ENCODE data around the gene ACBD5. TPM values are rescaled to one million over a fixed set of nuclear protein-coding genes. Genes with fewer than 3 reads are reported as not detected.

Gene ACBD5
- total and polyA plus RNA-seq, 4 donors = 12.6 to 39.7 (median 17.1) TPM

GRCh38 chr10:27242473-27242950 lies 1.9 kb upstream of the ACBD5 start:
- WGBS = 0% methylated on average over 6 of the region's 6 CpGs
- no peak for DNase-seq (ENCODE audit: low spot score)
- peak overlapping the region; percentile 55 to 96 for H3K9ac ChIP-seq (ENCODE audit: low read depth in 1 of 2, low read length in 2 of 2)

More at GRCh38 chr10:27242473-27242950, 1.9 kb upstream of the ACBD5 start:
- H3K36me3 ChIP-seq (ENCODE audit: control insufficient read depth in 4 of 4, insufficient read depth in 3 of 4, low read depth in 1 of 4, low read length in 3 of 4) = no peaks in the 10 kb centered on the region
- H3K9me3 ChIP-seq (ENCODE audit: control insufficient read depth in 4 of 4, low read length in 3 of 4) = no peaks in the 10 kb centered on the region
- TF ChIP-seq FOXA1 (IDR thresholded peaks at IDR 0.05) (no peak), HNF4A (conservative IDR thresholded peaks at IDR 0.05) (no peak), NR2F2 (IDR thresholded peaks at IDR 0.05) (no peak), YY1 (IDR thresholded peaks at IDR 0.05) (no peak), HNF4G (IDR thresholded peaks at IDR 0.05) (no peak), JUND (IDR thresholded peaks at IDR 0.05) (no peak), GABPA (IDR thresholded peaks at IDR 0.05 in 1 of 2, conservative IDR thresholded peaks at IDR 0.05 in 1 of 2) (no peak), FOXA2 (IDR thresholded peaks at IDR 0.05) (no peak), SP1 (IDR thresholded peaks at IDR 0.05) (no peak)
- TF ChIP-seq, protein P1, sequence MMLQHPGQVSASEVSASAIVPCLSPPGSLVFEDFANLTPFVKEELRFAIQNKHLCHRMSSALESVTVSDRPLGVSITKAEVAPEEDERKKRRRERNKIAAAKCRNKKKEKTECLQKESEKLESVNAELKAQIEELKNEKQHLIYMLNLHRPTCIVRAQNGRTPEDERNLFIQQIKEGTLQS (IDR thresholded peaks at IDR 0.05) = no peak
- TF ChIP-seq, protein P2, sequence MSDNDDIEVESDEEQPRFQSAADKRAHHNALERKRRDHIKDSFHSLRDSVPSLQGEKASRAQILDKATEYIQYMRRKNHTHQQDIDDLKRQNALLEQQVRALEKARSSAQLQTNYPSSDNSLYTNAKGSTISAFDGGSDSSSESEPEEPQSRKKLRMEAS (IDR thresholded peaks at IDR 0.05) = no peak
- TF ChIP-seq, protein P3, sequence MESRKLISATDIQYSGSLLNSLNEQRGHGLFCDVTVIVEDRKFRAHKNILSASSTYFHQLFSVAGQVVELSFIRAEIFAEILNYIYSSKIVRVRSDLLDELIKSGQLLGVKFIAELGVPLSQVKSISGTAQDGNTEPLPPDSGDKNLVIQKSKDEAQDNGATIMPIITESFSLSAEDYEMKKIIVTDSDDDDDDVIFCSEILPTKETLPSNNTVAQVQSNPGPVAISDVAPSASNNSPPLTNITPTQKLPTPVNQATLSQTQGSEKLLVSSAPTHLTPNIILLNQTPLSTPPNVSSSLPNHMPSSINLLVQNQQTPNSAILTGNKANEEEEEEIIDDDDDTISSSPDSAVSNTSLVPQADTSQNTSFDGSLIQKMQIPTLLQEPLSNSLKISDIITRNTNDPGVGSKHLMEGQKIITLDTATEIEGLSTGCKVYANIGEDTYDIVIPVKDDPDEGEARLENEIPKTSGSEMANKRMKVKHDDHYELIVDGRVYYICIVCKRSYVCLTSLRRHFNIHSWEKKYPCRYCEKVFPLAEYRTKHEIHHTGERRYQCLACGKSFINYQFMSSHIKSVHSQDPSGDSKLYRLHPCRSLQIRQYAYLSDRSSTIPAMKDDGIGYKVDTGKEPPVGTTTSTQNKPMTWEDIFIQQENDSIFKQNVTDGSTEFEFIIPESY (IDR thresholded peaks at IDR 0.05) = no peak
- TF ChIP-seq, protein P4, sequence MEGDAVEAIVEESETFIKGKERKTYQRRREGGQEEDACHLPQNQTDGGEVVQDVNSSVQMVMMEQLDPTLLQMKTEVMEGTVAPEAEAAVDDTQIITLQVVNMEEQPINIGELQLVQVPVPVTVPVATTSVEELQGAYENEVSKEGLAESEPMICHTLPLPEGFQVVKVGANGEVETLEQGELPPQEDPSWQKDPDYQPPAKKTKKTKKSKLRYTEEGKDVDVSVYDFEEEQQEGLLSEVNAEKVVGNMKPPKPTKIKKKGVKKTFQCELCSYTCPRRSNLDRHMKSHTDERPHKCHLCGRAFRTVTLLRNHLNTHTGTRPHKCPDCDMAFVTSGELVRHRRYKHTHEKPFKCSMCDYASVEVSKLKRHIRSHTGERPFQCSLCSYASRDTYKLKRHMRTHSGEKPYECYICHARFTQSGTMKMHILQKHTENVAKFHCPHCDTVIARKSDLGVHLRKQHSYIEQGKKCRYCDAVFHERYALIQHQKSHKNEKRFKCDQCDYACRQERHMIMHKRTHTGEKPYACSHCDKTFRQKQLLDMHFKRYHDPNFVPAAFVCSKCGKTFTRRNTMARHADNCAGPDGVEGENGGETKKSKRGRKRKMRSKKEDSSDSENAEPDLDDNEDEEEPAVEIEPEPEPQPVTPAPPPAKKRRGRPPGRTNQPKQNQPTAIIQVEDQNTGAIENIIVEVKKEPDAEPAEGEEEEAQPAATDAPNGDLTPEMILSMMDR (IDR thresholded peaks at IDR 0.05; ENCODE audit: low read depth, low read length, missing input control) = no peak
- TF ChIP-seq, protein P5, sequence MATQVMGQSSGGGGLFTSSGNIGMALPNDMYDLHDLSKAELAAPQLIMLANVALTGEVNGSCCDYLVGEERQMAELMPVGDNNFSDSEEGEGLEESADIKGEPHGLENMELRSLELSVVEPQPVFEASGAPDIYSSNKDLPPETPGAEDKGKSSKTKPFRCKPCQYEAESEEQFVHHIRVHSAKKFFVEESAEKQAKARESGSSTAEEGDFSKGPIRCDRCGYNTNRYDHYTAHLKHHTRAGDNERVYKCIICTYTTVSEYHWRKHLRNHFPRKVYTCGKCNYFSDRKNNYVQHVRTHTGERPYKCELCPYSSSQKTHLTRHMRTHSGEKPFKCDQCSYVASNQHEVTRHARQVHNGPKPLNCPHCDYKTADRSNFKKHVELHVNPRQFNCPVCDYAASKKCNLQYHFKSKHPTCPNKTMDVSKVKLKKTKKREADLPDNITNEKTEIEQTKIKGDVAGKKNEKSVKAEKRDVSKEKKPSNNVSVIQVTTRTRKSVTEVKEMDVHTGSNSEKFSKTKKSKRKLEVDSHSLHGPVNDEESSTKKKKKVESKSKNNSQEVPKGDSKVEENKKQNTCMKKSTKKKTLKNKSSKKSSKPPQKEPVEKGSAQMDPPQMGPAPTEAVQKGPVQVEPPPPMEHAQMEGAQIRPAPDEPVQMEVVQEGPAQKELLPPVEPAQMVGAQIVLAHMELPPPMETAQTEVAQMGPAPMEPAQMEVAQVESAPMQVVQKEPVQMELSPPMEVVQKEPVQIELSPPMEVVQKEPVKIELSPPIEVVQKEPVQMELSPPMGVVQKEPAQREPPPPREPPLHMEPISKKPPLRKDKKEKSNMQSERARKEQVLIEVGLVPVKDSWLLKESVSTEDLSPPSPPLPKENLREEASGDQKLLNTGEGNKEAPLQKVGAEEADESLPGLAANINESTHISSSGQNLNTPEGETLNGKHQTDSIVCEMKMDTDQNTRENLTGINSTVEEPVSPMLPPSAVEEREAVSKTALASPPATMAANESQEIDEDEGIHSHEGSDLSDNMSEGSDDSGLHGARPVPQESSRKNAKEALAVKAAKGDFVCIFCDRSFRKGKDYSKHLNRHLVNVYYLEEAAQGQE (IDR thresholded peaks at IDR 0.05) = no peak
- peak overlapping the region; percentile 79 to 95 (median 80) for H3K4me3 ChIP-seq (ENCODE audit: low read depth in 1 of 3, low read length in 3 of 3)
- peak overlapping the region; percentile 92 to 96 for H3K27ac ChIP-seq (ENCODE audit: low read depth in 1 of 2, low read length in 2 of 2)
- peaks cover 8 to 21% (median 15%) of the 10 kb centered on the region in 4 donors for H3K4me1 ChIP-seq (ENCODE audit: control insufficient read depth in 4 of 4, insufficient read depth in 4 of 4, low read length in 3 of 4)
- H3K27me3 ChIP-seq (ENCODE audit: control insufficient read depth in 4 of 4, insufficient read depth in 4 of 4, low read length in 3 of 4) = no peaks in the 10 kb centered on the region

Data from liver (tissue), 9 donors.